HG03571 (cell line): ENCODE results near the gene GARIN5A.

ENCODE experiments used
- ATAC-seq: cut with Tn5 transposase; IDR thresholded peaks from one replicate; pipeline ENCODE4 v1.9.1; 2021; ENCODE audit not compliant: unreplicated experiment

Gene GARIN5A

DNA sequence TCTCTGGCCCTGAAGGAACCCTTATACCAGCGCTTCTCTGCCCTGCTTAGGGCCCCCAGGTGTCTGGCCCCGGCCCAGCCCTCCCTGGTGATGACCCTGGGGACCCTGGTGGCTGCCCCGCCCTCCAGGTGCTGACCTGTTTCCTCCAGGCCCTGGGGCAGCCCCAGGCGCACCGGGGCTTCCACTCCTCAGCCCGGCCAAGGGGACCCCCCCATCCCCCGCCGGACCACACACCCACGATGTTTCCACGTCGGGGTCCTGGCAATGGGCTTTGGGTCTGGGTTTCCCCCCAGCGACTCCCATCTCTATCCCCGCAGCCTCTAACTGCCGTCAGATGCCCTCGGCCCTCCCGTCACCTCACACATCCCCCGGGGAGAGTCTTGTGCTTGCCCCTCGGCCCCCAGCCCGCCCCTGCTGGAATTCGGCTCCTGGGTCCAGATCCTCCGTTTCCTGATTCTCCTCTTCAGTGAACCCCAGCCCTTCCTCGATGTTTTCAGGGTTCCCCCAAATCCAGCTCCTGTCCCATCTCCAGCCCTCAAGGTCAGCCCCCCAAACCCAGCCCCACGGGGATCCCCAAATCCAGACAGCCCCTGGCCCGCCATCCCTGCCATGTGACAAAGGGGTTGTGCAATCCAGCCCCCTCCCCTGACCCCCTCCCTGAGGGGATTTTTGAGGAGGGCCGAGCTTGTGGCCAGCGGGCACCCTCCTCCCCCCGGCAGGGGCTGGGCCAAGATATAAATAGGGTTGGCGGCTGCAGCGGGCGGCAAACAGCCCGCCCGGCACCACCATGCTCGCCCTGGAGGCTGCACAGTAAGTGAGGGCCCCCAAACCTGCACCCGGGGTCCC lies 58.2 kb downstream of the GARIN5A start, which contains the start of gene SPIB:
TSS of gene SPIB (plus strand) at position 763 of the 846 bp plus-strand sequence. CDS start at position 788, 25 bp downstream.
- ATAC-seq: no peak

DNA sequence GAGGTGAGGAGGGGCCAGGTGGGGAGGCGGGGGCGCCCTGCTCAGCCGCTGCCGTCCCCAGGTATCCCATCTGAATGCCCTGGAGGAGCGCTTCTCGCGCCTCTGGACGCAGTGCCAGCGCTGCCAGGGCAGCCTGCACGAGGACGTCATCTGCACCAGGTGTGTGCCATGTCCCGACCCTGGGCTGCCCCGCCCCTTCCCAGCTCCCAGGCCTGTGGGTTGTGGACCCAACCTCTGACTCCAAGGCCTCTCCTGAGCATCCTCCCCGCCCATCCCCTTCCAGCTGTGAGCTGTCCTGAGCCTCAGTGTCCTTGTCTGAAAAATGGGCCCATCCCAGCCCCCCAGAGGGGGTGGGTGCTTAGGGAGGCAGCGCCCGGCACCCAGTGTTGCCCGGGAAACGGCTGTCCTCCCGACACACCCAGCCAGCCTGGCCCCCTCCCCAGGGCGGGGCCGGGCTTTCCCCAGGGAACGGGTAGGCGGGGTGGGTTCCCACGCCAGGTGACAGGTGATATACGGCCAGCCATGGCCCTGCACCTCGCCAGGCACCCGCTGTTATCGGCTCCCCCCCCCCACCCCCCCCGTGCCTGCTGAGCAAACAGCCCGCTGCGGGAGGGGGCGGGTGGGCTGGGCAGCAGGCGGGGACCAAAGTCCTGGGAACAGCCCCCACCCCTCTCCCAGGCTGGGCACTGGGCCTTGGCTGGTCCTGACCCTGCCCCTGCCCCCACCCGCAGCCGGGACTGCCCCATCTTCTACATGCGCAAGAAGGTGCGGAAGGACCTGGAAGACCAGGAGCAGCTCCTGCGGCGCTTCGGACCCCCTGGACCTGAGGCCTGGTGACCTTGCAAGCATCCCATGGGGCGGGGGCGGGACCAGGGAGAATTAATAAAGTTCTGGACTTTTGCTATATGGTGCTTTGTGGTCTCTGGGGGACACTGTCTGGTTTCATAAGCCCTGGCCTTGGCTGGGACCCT lies 59.3 kb downstream of the GARIN5A start:
- no peak for ATAC-seq
